ENCODE data around the gene CHAD.

- TF ChIP-seq CTCF (IDR thresholded peaks at IDR 0.05) = no peak
- TF ChIP-seq POLR2A (IDR thresholded peaks at IDR 0.05) = no peak
- no peak for TF ChIP-seq POLR2AphosphoS5 (IDR thresholded peaks at IDR 0.05)
- no peak for TF ChIP-seq EP300 (IDR thresholded peaks at IDR 0.05)
Measured at GRCh38 chr17:50465635-50466034, 3.0 kb downstream of the CHAD start.
